Measurements from ENCODE around the gene RAB6A. TPM values are rescaled to one million over a fixed set of nuclear protein-coding genes. Genes with fewer than 3 reads are reported as not detected.

RAB6A gene
- total RNA-seq, 1 experiment from 2014 or later: 121 TPM

- Histone ChIP-seq H3K4me1 (ENCODE audit: control insufficient read depth in 1 of 2, insufficient read depth in 2 of 2, low read length in 2 of 2) (no peaks in the 10 kb centered on the region), H2AFZ (ENCODE audit: low read depth, low read length, poor library complexity, severe bottlenecking) (no peak overlapping the region), H3K36me3 (ENCODE audit: control insufficient read depth in 1 of 2, insufficient read depth in 2 of 2, low read length in 2 of 2) (no peaks in the 10 kb centered on the region; a peak in 1 of 4 replicates), H4K20me1 (ENCODE audit: insufficient read depth) (no peaks in the 10 kb centered on the region), H3K4me3 (replicated peaks in 1 of 2; ENCODE audit: low read depth in 1 of 2, low read length in 2 of 2) (no peak overlapping the region), H3K79me2 (ENCODE audit: insufficient read depth, low read length) (peaks cover 9% of the 10 kb centered on the region; the same call in 1 of the 2 replicates), H3K9ac (ENCODE audit: low read length) (no peak overlapping the region), H3K9me3 (ENCODE audit: control insufficient read depth in 1 of 2, insufficient read depth in 1 of 2, low read depth in 1 of 2, low read length in 2 of 2) (no peaks in the 10 kb centered on the region), H3K4me2 (ENCODE audit: low read length) (no peak overlapping the region), H3K27me3 (ENCODE audit: insufficient read depth, low read length) (no peaks in the 10 kb centered on the region), H3K27ac (ENCODE audit: low read depth, low read length) (no peak overlapping the region), H3K9me2 (ENCODE audit: insufficient read depth) (no peaks in the 10 kb centered on the region)
- no peak for TF ChIP-seq ATF3 (IDR thresholded peaks at IDR 0.05)
- TF ChIP-seq CEBPB (IDR thresholded peaks at IDR 0.05; ENCODE audit: low read depth): no peak
- no peak for TF ChIP-seq JUND (IDR thresholded peaks at IDR 0.05)
- no peak for TF ChIP-seq RAD21 (IDR thresholded peaks at IDR 0.05; ENCODE audit: low read depth)
- TF ChIP-seq SRF (IDR thresholded peaks at IDR 0.05; ENCODE audit: low read depth): no peak
- no peak for TF ChIP-seq ZBTB33 (IDR thresholded peaks at IDR 0.05; ENCODE audit: extremely low read depth, insufficient replicate concordance, low read length)
- no peak for TF ChIP-seq EZH2 (IDR thresholded peaks at IDR 0.05)
- no peak for TF ChIP-seq CTCF (IDR thresholded peaks at IDR 0.05 in 2 of 3, conservative IDR thresholded peaks at IDR 0.05 in 1 of 3; ENCODE audit: borderline replicate concordance in 1 of 3, insufficient read depth in 1 of 3, low read depth in 2 of 3, low read length in 2 of 3)
- TF ChIP-seq POLR2AphosphoS5 (IDR thresholded peaks at IDR 0.05; ENCODE audit: low read depth, low read length): no peak
- no peak for TF ChIP-seq EGR1 (IDR thresholded peaks at IDR 0.05; ENCODE audit: low read depth)
- TF ChIP-seq CBX3 (IDR thresholded peaks at IDR 0.05; ENCODE audit: low read depth): no peak
- no peak for TF ChIP-seq ZNF274 (IDR thresholded peaks at IDR 0.05; ENCODE audit: low read depth, low read length)
- no peak for TF ChIP-seq SIN3A (IDR thresholded peaks at IDR 0.05; ENCODE audit: low read depth)
- TF ChIP-seq ELF1 (IDR thresholded peaks at IDR 0.05; ENCODE audit: borderline replicate concordance, low read depth): no peak
- no peak for TF ChIP-seq YY1 (IDR thresholded peaks at IDR 0.05; ENCODE audit: extremely low read depth, insufficient replicate concordance, low read depth, low read length)
- TF ChIP-seq ZFX (IDR thresholded peaks at IDR 0.05): no peak
- TF ChIP-seq SP1 (IDR thresholded peaks at IDR 0.05; ENCODE audit: low read depth): no peak
- TF ChIP-seq MAX (IDR thresholded peaks at IDR 0.05): no peak
- no peak for TF ChIP-seq EZH2phosphoT487 (IDR thresholded peaks at IDR 0.05; ENCODE audit: borderline replicate concordance)
- RAD21 ChIA-PET (ENCODE audit: low non-redundant PET in 1 of 2, low total read pairs in 2 of 2, uncharacterized antibody in 2 of 2, unreplicated experiment in 2 of 2): no interaction called here
- intact Hi-C loops (cut with micrococcal nuclease): no loop called here
- CTCF ChIA-PET: no interaction called here
- ATAC-seq: no peak
- POLR2A ChIA-PET: interaction anchor here (0.9 to 1.6 kb wide), 2 partner anchors 9 to 12 kb away, joined by 3 to 4 read pairs; no protein-coding TSS in a partner anchor
- no peak for DNase-seq (ENCODE audit: low read depth, low spot score)
- no TSS peak for BruUV-seq (replicated peaks)
Observed at GRCh38 chr11:73797457-73797856, 36.6 kb upstream of the RAB6A start.
